Measurements from ENCODE around the gene APP. TPM values are rescaled to one million over a fixed set of nuclear protein-coding genes. Genes with fewer than 3 reads are reported as not detected.

APP gene
- total RNA-seq, 1 donor: 373 TPM

DNA sequence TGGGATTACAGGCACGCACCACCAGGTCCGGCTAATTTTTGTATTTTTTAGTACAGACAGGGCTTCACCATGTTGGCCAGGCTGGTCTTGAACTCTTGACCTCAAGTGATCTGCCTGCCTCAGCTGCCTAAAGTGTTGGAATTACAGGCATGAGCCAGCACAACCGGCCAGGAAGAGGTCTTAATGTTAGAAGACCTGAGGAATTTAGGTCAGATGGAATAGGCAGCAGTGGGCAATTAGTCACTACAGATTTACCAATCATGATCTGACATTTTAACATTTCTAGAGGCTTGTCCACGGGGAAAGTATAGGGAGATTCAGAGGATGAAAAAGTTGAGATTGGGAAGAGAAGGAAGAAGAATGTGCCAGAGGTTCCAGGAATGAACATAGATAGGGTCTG, 8.9 kb upstream of the APP start:
- Histone ChIP-seq H3K27me3 (ENCODE audit: insufficient read depth, low read length) (no peaks in the 10 kb centered on the region), H4K20me1 (ENCODE audit: insufficient read depth, low read length) (no peaks in the 10 kb centered on the region), H2AFZ (ENCODE audit: low read length) (no peak overlapping the region), H3K36me3 (ENCODE audit: insufficient read depth, low read length) (no peaks in the 10 kb centered on the region), H3K4me1 (ENCODE audit: insufficient read depth, low read length) (no peaks in the 10 kb centered on the region), H3K9me3 (ENCODE audit: low read depth, low read length) (no peaks in the 10 kb centered on the region), H3K4me3 (ENCODE audit: insufficient read depth, low read length) (no peak overlapping the region), H3K79me2 (ENCODE audit: insufficient read depth, low read length) (no peaks in the 10 kb centered on the region), H3K4me2 (ENCODE audit: insufficient read depth, low read length) (no peak overlapping the region), H3K27ac (ENCODE audit: low read depth, low read length) (no peak overlapping the region)
- no peak for DNase-seq (ENCODE audit: insufficient read length, low spot score, missing footprints)
- no peak for TF ChIP-seq CTCF (IDR thresholded peaks at IDR 0.05; ENCODE audit: extremely low read depth, low read depth, low read length)

DNA sequence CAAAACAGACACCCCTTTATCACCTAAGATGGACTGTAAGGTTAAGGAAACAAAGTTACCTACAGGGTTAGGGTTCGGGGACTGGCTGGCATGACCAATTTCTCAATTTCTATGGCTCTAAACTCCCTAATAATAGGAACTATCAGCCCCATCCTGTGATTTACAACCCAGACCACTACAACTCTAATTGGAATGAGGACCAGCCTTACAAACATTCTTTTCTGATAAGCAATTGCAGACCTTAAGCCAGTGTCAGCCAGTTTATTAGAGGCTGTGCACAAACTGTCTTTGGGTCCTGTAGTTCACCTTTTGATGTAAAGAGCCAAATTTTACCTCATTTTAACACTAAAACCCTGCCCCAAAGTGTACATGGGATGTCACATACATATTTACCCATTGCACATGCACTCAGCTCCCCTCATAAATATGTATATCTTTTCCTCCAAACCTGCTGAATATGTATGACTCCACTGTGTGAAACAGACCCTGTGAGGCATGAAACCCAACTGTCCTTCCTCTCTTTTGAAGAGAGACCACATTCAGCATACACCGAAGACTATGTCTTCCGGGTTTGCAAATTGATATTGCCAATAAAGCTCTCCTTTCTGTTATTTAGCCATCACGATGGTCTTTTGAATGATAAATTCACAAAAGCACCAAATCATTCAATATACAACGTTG, 7.3 kb upstream of the APP start:
- TF ChIP-seq CTCF (IDR thresholded peaks at IDR 0.05; ENCODE audit: extremely low read depth, low read depth, low read length): no peak
- Histone ChIP-seq H3K36me3 (ENCODE audit: insufficient read depth, low read length) (no peaks in the 10 kb centered on the region), H3K4me2 (ENCODE audit: insufficient read depth, low read length) (no peak overlapping the region), H3K4me3 (ENCODE audit: insufficient read depth, low read length) (no peak overlapping the region), H4K20me1 (ENCODE audit: insufficient read depth, low read length) (no peaks in the 10 kb centered on the region), H3K9me3 (ENCODE audit: low read depth, low read length) (no peaks in the 10 kb centered on the region), H3K79me2 (ENCODE audit: insufficient read depth, low read length) (no peaks in the 10 kb centered on the region), H2AFZ (ENCODE audit: low read length) (no peak overlapping the region), H3K4me1 (ENCODE audit: insufficient read depth, low read length) (no peaks in the 10 kb centered on the region), H3K27me3 (ENCODE audit: insufficient read depth, low read length) (peaks cover 7% of the 10 kb centered on the region), H3K27ac (ENCODE audit: low read depth, low read length) (no peak overlapping the region)
- no peak for DNase-seq (ENCODE audit: insufficient read length, low spot score, missing footprints)

GRCh38 chr21:26177187-26177586, 6.6 kb upstream of the APP start:
- no peak overlapping the region for H2AFZ ChIP-seq (ENCODE audit: low read length)
- H3K27ac ChIP-seq (ENCODE audit: low read depth, low read length): no peak overlapping the region
- peak; percentile 51 for DNase-seq (ENCODE audit: insufficient read length, low spot score, missing footprints)

More at GRCh38 chr21:26177187-26177586, 6.6 kb upstream of the APP start:
- no peaks in the 10 kb centered on the region for H3K36me3 ChIP-seq (ENCODE audit: insufficient read depth, low read length)
- no peak for TF ChIP-seq CTCF (IDR thresholded peaks at IDR 0.05; ENCODE audit: extremely low read depth, low read depth, low read length)
- H3K4me1 ChIP-seq (ENCODE audit: insufficient read depth, low read length): no peaks in the 10 kb centered on the region
- peaks cover 7% of the 10 kb centered on the region for H3K27me3 ChIP-seq (ENCODE audit: insufficient read depth, low read length)
- H4K20me1 ChIP-seq (ENCODE audit: insufficient read depth, low read length): no peaks in the 10 kb centered on the region
- no peak overlapping the region for H3K4me3 ChIP-seq (ENCODE audit: insufficient read depth, low read length)
- H3K4me2 ChIP-seq (ENCODE audit: insufficient read depth, low read length): no peak overlapping the region
- no peaks in the 10 kb centered on the region for H3K9me3 ChIP-seq (ENCODE audit: low read depth, low read length)
- H3K79me2 ChIP-seq (ENCODE audit: insufficient read depth, low read length): no peaks in the 10 kb centered on the region

Measured in osteoblast (primary cell).